22Rv1 (cell line): ENCODE measurements around the gene GPC6.

Source experiments
- H3K27ac ChIP-seq: fragments of 450-650 bp; 2 replicates; pipeline ENCODE4 v1.5.1; 2017
- CTCF ChIP-seq: fragments of 450-650 bp; IDR thresholded peaks from 2 replicates; pipeline ENCODE4 v1.5.1; 2017; ENCODE audit warnings: mild to moderate bottlenecking
- ZFX ChIP-seq: fragments of 450-650 bp; IDR thresholded peaks from 2 replicates; pipeline ENCODE4 v1.6.1; 2017; ENCODE audit warnings: antibody characterized with exemption, borderline replicate concordance

Gene GPC6

GRCh38 chr13:93256998-93257397 lies 30.4 kb downstream of the GPC6 start:
- TF ChIP-seq ZFX (no peak), CTCF (no peak)
- no peak overlapping the region for H3K27ac ChIP-seq

- TF ChIP-seq CTCF = no peak
- no peak for TF ChIP-seq ZFX
- H3K27ac ChIP-seq = no peak overlapping the region
Measured at GRCh38 chr13:93259527-93260080, 33.0 kb downstream of the GPC6 start.

- no peak for TF ChIP-seq CTCF
- no peak for TF ChIP-seq ZFX
- H3K27ac ChIP-seq = no peak overlapping the region
Measured at GRCh38 chr13:93260591-93260990, 34.0 kb downstream of the GPC6 start.

GRCh38 chr13:93262729-93263345 lies 36.2 kb downstream of the GPC6 start:
- H3K27ac ChIP-seq = no peak overlapping the region
- TF ChIP-seq ZFX (no peak), CTCF (no peak)

- no peak overlapping the region for H3K27ac ChIP-seq
- no peak for TF ChIP-seq ZFX
- no peak for TF ChIP-seq CTCF
Measured at GRCh38 chr13:93264876-93265275, 38.3 kb downstream of the GPC6 start.

- no peak for TF ChIP-seq ZFX
- no peak for TF ChIP-seq CTCF
- no peak overlapping the region for H3K27ac ChIP-seq
Measured at GRCh38 chr13:93265800-93266199, 39.2 kb downstream of the GPC6 start.

GRCh38 chr13:93266681-93267080 lies 40.1 kb downstream of the GPC6 start:
- H3K27ac ChIP-seq = no peak overlapping the region
- TF ChIP-seq ZFX (no peak), CTCF (no peak)
